Stimulated activated CD8-positive, alpha-beta memory T cell treated with anti-CD3 and anti-CD28 coated beads, Interleukin-12 subunit alpha, Interleukin-12 subunit beta, amount 100 ng/mL, for 24 hours (primary cell): Measurements from ENCODE around the gene CTSO.
"Not testable (repeated sequence)": the region's sequence is repeated elsewhere in the genome, so short reads cannot be mapped to it uniquely, and the experiment has no call there.

Experiments used
- DNase-seq: peaks from one replicate; pipeline ENCODE4 v3.0.0-alpha.2; 2020; ENCODE audit errors: extremely low read depth

CTSO gene

GRCh38 chr4:155954939-155955338, 1.3 kb upstream of the CTSO start:
- DNase-seq: no peak

- no peak for DNase-seq
Observed at GRCh38 chr4:155954118-155954685, 536 bp upstream of the CTSO start.

- no peak for DNase-seq
Observed at GRCh38 chr4:155952501-155952901, 1.2 kb downstream of the CTSO start.

- no peak for DNase-seq
Observed at GRCh38 chr4:155950461-155950860, 3.2 kb downstream of the CTSO start.

- no peak for DNase-seq
Observed at GRCh38 chr4:155948541-155948940, 5.1 kb downstream of the CTSO start.

- DNase-seq: no peak
Observed at GRCh38 chr4:155946486-155946885, 7.2 kb downstream of the CTSO start.

GRCh38 chr4:155944516-155944915, 9.2 kb downstream of the CTSO start:
- DNase-seq: no peak

GRCh38 chr4:155943605-155944291, 9.9 kb downstream of the CTSO start:
- no peak for DNase-seq

GRCh38 chr4:155941820-155942219, 11.8 kb downstream of the CTSO start:
- DNase-seq: no peak

GRCh38 chr4:155941085-155941790, 12.4 kb downstream of the CTSO start:
- DNase-seq: no peak

- DNase-seq: no peak
Observed at GRCh38 chr4:155935389-155935986, 18.2 kb downstream of the CTSO start.

GRCh38 chr4:155934634-155935033, 19.0 kb downstream of the CTSO start:
- not testable (repeated sequence) for DNase-seq

- DNase-seq: no peak
Observed at GRCh38 chr4:155931634-155932033, 22.0 kb downstream of the CTSO start.

- no peak for DNase-seq
Observed at GRCh38 chr4:155930330-155930729, 23.3 kb downstream of the CTSO start.

GRCh38 chr4:155929833-155930232, 23.8 kb downstream of the CTSO start:
- DNase-seq: no peak

- DNase-seq: no peak
Observed at GRCh38 chr4:155924637-155925036, 29.0 kb downstream of the CTSO start.

GRCh38 chr4:155921597-155921996, 32.1 kb downstream of the CTSO start:
- DNase-seq: no peak

GRCh38 chr4:155914782-155915181, 38.9 kb downstream of the CTSO start:
- DNase-seq: no peak

GRCh38 chr4:155911905-155912304, 41.8 kb downstream of the CTSO start:
- DNase-seq: no peak

GRCh38 chr4:155909615-155910226, 43.9 kb downstream of the CTSO start:
- DNase-seq: no peak

GRCh38 chr4:155908187-155909139, 45.2 kb downstream of the CTSO start:
- no peak for DNase-seq
